BLaER1 treated with 17β-estradiol and CSF1 and Interleukin-3, amounts not matched to agents 10 nM and 100 nM (cell line): ENCODE data around the gene PRPS2.

Experiments used
- H3K27ac ChIP-seq, 11 experiments: shearing (Covaris generic); formaldehyde crosslinking; 2 replicates each; pipeline ENCODE4 v1.8.1; 2022
- H3K27me3 ChIP-seq, 11 experiments: shearing (Covaris generic); formaldehyde crosslinking; 2 replicates each; pipeline ENCODE4 v1.8.1; 2022
- H3K36me3 ChIP-seq, 11 experiments: shearing (Covaris generic); formaldehyde crosslinking; 2 replicates each; pipeline ENCODE4 v1.8.1; 2022
- H3K4me1 ChIP-seq, 10 experiments: shearing (Covaris generic); formaldehyde crosslinking; 2 replicates each; pipeline ENCODE4 v1.8.1; 2022
- H3K4me2 ChIP-seq, 11 experiments: shearing (Covaris generic); formaldehyde crosslinking; 2 replicates each; pipeline ENCODE4 v1.8.1; 2022
- H3K4me3 ChIP-seq, 10 experiments: shearing (Covaris generic); formaldehyde crosslinking; 2 replicates each; pipeline ENCODE4 v1.8.1; 2022
- H3K9ac ChIP-seq, 11 experiments: shearing (Covaris generic); formaldehyde crosslinking; 2 replicates each; pipeline ENCODE4 v1.8.1; 2022
- H3K9me3 ChIP-seq, 11 experiments: shearing (Covaris generic); formaldehyde crosslinking; replicated peaks in 1 of 11; 2 replicates each; pipeline ENCODE4 v1.8.1; 2022
- H4K20me1 ChIP-seq, 11 experiments: shearing (Covaris generic); formaldehyde crosslinking; 2 replicates each; pipeline ENCODE4 v1.8.1; 2022
- Cebpa-rat ChIP-seq, 11 experiments: shearing (Covaris generic); IDR thresholded peaks; 2 replicates each; pipeline ENCODE4 v1.8.1; 2022

The PRPS2 gene

DNA sequence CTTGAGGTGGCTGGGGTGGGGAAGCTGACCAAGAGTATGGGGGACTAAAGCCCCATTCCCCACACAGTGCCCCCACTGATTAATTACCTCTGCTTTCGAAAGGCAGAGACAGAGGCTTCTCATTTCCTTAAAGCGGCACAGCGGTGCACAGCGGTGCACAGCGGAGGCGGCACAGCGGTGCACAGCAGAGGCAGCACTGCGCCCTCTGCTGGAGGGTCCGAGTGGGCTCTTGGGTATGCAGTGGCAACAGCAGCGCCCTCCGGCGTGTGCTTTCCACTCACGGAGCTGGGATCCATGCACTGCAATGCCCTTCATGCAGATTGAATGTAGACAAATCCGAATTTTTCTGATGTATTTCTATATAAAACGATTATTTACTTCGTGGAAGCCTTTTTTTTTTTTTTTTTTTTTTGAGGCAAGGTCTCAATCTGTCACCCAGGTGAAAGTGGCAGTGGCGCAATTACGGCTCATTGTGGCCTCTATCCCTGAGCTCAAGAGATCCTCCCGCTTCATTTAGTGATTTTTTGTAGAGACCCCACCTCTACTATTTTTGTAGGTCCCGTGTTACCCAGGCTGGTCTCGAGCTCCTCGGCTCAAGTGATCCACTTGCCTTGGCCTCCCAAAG is 19.7 kb upstream of the PRPS2 start:
- no peak overlapping the region for H3K4me2 ChIP-seq
- no peak overlapping the region for H3K4me3 ChIP-seq
- no peaks in the 10 kb centered on the region for H3K36me3 ChIP-seq
- H3K9me3 ChIP-seq: no peaks in the 10 kb centered on the region; a peak in 1 of 22 replicates
- no peak overlapping the region for H3K27ac ChIP-seq
- no peaks in the 10 kb centered on the region for H3K4me1 ChIP-seq
- TF ChIP-seq Cebpa-rat (IDR thresholded peaks at IDR 0.05): no peak
- H3K9ac ChIP-seq: no peak overlapping the region
- peaks cover 0 to 3% (median 0%) of the 10 kb centered on the region in 11 experiments; a peak in 3 of 22 replicates for H4K20me1 ChIP-seq
- H3K27me3 ChIP-seq: peaks cover 67 to 96% (median 94%) of the 10 kb centered on the region in 11 experiments

DNA sequence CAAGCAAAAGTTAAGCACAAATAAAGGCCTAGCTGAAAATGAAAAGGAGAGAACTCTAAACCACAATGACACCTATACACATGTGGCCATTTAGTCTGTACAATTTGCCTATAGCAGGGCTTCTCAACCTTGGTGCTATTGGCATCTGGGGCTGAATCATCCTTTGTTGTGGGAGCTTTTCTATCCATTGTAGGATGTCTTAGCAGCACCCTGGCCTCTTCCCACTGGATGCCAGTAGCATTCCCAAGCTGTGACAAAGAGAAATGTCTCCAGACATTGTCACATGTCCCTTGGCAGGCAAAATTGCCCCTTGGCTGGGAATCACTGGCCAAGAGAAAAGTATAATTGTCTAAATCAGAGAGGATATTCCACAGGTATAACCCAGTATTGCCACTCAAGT is 13.5 kb upstream of the PRPS2 start:
- H3K4me2 ChIP-seq: no peak overlapping the region
- no peaks in the 10 kb centered on the region for H3K36me3 ChIP-seq
- H4K20me1 ChIP-seq: no peaks in the 10 kb centered on the region; a peak in 2 of 22 replicates
- no peak overlapping the region for H3K9ac ChIP-seq
- H3K27me3 ChIP-seq: peaks cover 88 to 100% (median 97%) of the 10 kb centered on the region in 11 experiments
- H3K4me3 ChIP-seq: no peak overlapping the region
- no peak overlapping the region for H3K27ac ChIP-seq
- TF ChIP-seq Cebpa-rat (IDR thresholded peaks at IDR 0.05): no peak
- H3K9me3 ChIP-seq: no peaks in the 10 kb centered on the region
- no peaks in the 10 kb centered on the region for H3K4me1 ChIP-seq

DNA sequence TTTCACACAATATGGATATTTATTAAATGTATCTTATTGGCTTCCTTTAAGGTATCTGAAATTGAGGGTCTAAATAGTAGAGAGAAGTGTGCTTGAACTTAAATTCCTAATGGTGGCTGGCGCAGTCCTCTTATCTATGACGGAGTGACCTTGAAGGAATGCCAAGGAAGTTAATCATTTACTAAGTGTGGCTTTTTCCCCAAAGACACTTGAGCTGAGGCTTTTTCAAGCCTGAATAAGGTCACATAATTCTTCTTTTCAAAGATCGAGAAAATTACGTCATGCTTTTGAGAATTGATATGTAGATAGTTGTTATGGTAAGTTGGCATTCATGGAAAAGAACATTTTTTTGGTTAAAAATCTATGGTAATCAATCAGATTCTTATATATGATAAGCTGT is 11.7 kb upstream of the PRPS2 start:
- Histone ChIP-seq H3K27ac (no peak overlapping the region), H3K27me3 (peaks cover 88 to 100% (median 97%) of the 10 kb centered on the region in 11 experiments), H4K20me1 (no peaks in the 10 kb centered on the region; a peak in 2 of 22 replicates), H3K9ac (no peak overlapping the region), H3K4me2 (no peak overlapping the region), H3K4me1 (no peaks in the 10 kb centered on the region), H3K4me3 (no peak overlapping the region), H3K9me3 (no peaks in the 10 kb centered on the region), H3K36me3 (no peaks in the 10 kb centered on the region)
- TF ChIP-seq Cebpa-rat (IDR thresholded peaks at IDR 0.05): no peak

DNA sequence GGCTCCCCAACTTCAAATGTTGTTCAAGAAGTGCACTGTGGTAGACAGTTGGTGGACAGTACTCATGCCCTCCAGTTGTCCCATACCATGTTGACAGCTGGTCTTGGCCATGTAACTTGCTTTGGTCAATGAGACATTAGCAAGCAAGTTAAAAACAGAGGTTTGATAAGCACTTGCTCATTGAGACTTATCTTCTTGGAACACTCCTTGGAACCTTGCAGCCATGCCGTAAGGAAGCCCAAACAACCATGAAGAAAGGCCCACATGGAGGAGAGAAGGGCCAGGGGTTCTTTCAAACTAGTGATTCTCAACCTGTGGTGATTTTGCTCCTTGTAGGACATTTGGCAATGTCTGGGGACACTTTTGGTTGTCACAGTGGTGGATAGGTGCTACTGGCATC is 2.6 kb upstream of the PRPS2 start:
- Histone ChIP-seq H4K20me1 (peaks cover 0 to 16% (median 0%) of the 10 kb centered on the region in 11 experiments; a peak in 6 of 22 replicates), H3K4me2 (no peak overlapping the region), H3K9ac (no peak overlapping the region), H3K4me1 (peaks cover 0 to 9% (median 3%) of the 10 kb centered on the region in 10 experiments; a peak in 7 of 20 replicates), H3K27ac (no peak overlapping the region), H3K9me3 (peaks cover 0 to 42% (median 8%) of the 10 kb centered on the region in 11 experiments; a peak in 11 of 22 replicates), H3K36me3 (no peaks in the 10 kb centered on the region; a peak in 1 of 22 replicates), H3K27me3 (peaks cover 71 to 96% (median 90%) of the 10 kb centered on the region in 11 experiments), H3K4me3 (no peak overlapping the region)
- no peak for TF ChIP-seq Cebpa-rat (IDR thresholded peaks at IDR 0.05)

DNA sequence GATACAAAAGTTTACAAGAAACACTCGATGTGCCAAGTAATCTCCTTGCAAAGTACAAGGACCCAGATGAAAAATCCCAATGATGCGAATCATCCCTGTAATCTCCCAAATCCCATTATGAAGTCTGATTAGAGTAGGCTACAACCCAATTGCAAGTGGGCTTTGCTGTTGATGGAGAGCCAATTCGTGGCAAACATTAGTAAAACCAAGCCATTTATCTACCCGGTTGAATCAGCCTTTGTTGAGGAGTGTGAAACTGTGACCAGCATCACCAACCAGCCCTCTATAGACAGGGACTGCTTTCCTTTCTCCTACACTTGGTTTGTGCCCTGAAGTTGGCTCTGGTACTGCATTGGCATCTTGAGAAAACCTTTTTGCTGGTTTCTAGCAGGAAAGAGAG is 1.2 kb upstream of the PRPS2 start:
- peaks cover 71 to 96% (median 90%) of the 10 kb centered on the region in 11 experiments for H3K27me3 ChIP-seq
- peaks cover 0 to 10% (median 0%) of the 10 kb centered on the region in 11 experiments; a peak in 5 of 22 replicates for H3K36me3 ChIP-seq
- no peak overlapping the region for H3K9ac ChIP-seq
- H3K27ac ChIP-seq: no peak overlapping the region
- peak overlapping the region in 2 of 11 experiments; percentile 58 to 83; a peak in 1 of 22 replicates for H3K4me2 ChIP-seq
- no peak overlapping the region for H3K4me3 ChIP-seq
- peaks cover 0 to 28% (median 6%) of the 10 kb centered on the region in 11 experiments; a peak in 11 of 22 replicates for H4K20me1 ChIP-seq
- peaks cover 4 to 55% (median 16%) of the 10 kb centered on the region in 11 experiments; a peak in 15 of 22 replicates for H3K9me3 ChIP-seq
- TF ChIP-seq Cebpa-rat (IDR thresholded peaks at IDR 0.05): no peak
- H3K4me1 ChIP-seq: peaks cover 0 to 9% (median 3%) of the 10 kb centered on the region in 10 experiments; a peak in 7 of 20 replicates

DNA sequence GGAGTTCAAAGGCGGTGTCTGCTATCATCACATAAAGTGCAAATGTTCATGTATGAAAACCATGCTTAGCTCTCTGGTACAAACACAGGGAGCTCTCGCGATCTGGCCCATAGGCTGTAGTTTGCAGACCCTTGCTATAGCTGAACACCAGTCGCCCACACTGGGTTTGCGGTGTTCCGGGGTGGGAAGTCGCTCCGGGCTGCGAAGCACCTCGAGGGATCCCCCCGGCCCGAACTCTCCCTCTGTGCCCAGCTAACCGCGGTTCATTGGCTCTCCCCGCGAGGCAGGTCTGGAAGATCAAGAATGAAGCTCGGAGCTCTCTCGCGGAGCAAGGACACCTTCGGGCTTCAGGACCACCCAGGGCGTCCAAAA is 341 bp upstream of the PRPS2 start:
- H3K4me3 ChIP-seq: peak overlapping the region; percentile 70 to 87 (median 80)
- peaks cover 0 to 33% (median 8%) of the 10 kb centered on the region in 11 experiments; a peak in 11 of 22 replicates for H4K20me1 ChIP-seq
- peaks cover 0 to 12% (median 0%) of the 10 kb centered on the region in 11 experiments; a peak in 6 of 22 replicates for H3K36me3 ChIP-seq
- H3K27ac ChIP-seq: peak overlapping the region in 7 of 11 experiments; percentile 74 to 88 (median 85); a peak in 11 of 22 replicates
- peaks cover 71 to 96% (median 90%) of the 10 kb centered on the region in 11 experiments for H3K27me3 ChIP-seq
- no peak for TF ChIP-seq Cebpa-rat (IDR thresholded peaks at IDR 0.05)
- peak overlapping the region; percentile 58 to 83 (median 72) for H3K4me2 ChIP-seq
- peaks cover 4 to 55% (median 16%) of the 10 kb centered on the region in 11 experiments; a peak in 15 of 22 replicates for H3K9me3 ChIP-seq
- peaks cover 0 to 9% (median 3%) of the 10 kb centered on the region in 10 experiments; a peak in 7 of 20 replicates for H3K4me1 ChIP-seq
- H3K9ac ChIP-seq: peak overlapping the region; percentile 79 to 90 (median 85)

DNA sequence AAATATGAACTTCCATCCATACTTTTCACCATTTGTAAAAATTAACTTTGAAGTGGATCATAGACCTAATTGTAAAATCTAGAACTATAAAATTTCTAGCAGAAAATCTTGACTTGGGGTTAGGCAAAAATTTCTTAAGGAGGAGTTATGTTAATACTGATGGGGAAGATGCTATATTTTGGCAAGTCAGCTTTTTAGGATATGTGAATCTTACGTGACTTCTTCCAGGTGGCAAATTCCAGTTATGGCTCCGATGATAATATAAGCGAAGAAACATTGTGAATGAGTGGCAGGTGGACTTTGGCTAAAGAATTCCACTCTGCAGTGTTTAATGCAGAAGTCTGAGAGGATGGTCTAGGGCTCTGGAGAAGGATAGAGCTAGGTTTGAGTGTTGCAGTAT is 1.5 kb downstream of the PRPS2 start:
- H3K36me3 ChIP-seq: peaks cover 0 to 17% (median 2%) of the 10 kb centered on the region in 11 experiments; a peak in 7 of 22 replicates
- no peak overlapping the region for H3K27ac ChIP-seq
- peaks cover 65 to 96% (median 92%) of the 10 kb centered on the region in 11 experiments for H3K27me3 ChIP-seq
- peak overlapping the region in 9 of 10 experiments; percentile 76 to 87 (median 81); a peak in 15 of 20 replicates for H3K4me3 ChIP-seq
- TF ChIP-seq Cebpa-rat (IDR thresholded peaks at IDR 0.05): no peak
- H3K4me2 ChIP-seq: peak overlapping the region; percentile 58 to 89 (median 76); a peak in 21 of 22 replicates
- peak overlapping the region in 1 of 11 experiments; percentile 87; a peak in 1 of 22 replicates for H3K9ac ChIP-seq
- peaks cover 4 to 55% (median 16%) of the 10 kb centered on the region in 11 experiments; a peak in 15 of 22 replicates for H3K9me3 ChIP-seq
- H4K20me1 ChIP-seq: peaks cover 0 to 42% (median 10%) of the 10 kb centered on the region in 11 experiments; a peak in 12 of 22 replicates
- H3K4me1 ChIP-seq: peaks cover 0 to 9% (median 3%) of the 10 kb centered on the region in 10 experiments; a peak in 7 of 20 replicates

DNA sequence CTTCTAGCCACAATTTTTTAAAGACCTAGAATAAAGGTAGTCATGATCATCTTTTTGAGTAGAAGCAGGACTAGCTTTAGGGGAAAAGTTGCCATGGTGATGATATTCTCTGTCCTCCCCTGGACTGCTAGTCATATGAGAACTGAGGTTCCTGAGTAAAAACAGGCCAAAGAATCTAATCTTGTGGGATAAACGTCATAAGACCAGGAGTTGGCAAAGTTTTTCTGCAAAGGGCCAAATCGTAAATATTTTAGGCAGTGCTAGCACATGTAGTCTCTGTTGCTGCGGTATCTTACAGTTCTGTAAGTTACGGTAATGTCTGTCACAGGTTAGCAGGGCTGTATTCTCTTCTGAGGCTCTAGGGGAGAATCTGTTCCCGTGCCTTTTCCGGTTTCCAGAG is 3.4 kb downstream of the PRPS2 start:
- peaks cover 0 to 33% (median 16%) of the 10 kb centered on the region in 11 experiments; a peak in 18 of 22 replicates for H3K36me3 ChIP-seq
- no peak overlapping the region for H3K4me2 ChIP-seq

DNA sequence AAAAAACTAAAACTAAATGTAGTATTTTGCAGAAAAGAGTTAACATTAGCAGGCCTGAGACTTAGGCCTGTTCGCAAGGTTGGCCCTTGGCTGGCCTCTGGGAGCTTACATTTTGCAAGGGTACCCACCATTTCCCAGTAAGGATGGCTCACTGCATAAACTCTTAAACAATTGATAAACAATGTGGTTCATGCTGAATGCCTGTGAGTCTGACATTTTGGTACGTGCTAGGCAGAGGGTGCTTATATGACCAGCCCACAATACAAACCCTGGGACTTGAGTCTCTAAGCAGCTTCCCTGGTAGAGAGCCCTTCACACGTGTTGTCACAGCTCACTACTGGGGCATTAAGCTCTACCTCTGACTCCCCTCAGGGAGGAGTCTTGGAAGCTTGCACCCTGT is 7.4 kb downstream of the PRPS2 start:
- Histone ChIP-seq H3K36me3 (peaks cover 18 to 66% (median 43%) of the 10 kb centered on the region in 11 experiments), H3K9ac (no peak overlapping the region), H3K4me1 (no peaks in the 10 kb centered on the region), H3K9me3 (peaks cover 0 to 16% (median 6%) of the 10 kb centered on the region in 11 experiments; a peak in 14 of 22 replicates), H3K27me3 (peaks cover 92 to 100% (median 99%) of the 10 kb centered on the region in 11 experiments), H3K4me3 (no peak overlapping the region), H3K27ac (no peak overlapping the region), H3K4me2 (no peak overlapping the region), H4K20me1 (peaks cover 0 to 63% (median 20%) of the 10 kb centered on the region in 11 experiments; a peak in 14 of 22 replicates)
- TF ChIP-seq Cebpa-rat (IDR thresholded peaks at IDR 0.05): no peak

More for the DNA sequence above, 3.4 kb downstream of the PRPS2 start:
- Histone ChIP-seq H4K20me1 (peaks cover 0 to 56% (median 14%) of the 10 kb centered on the region in 11 experiments; a peak in 14 of 22 replicates), H3K27me3 (peaks cover 70 to 96% (median 92%) of the 10 kb centered on the region in 11 experiments), H3K9ac (no peak overlapping the region), H3K4me1 (peaks cover 0 to 9% (median 3%) of the 10 kb centered on the region in 10 experiments; a peak in 7 of 20 replicates), H3K9me3 (peaks cover 4 to 42% (median 9%) of the 10 kb centered on the region in 11 experiments; a peak in 15 of 22 replicates), H3K4me3 (no peak overlapping the region), H3K27ac (no peak overlapping the region)
- TF ChIP-seq Cebpa-rat (IDR thresholded peaks at IDR 0.05): no peak
